ENCODE data around the gene ATXN1. TPM values are rescaled to one million over a fixed set of nuclear protein-coding genes. Genes with fewer than 3 reads are reported as not detected.

ATXN1 gene
- total and polyA plus RNA-seq, 2 of the 13 experiments (the other 11 are each of a cell fraction or from before 2014, with no cell fraction given): 20.7 to 39.5 TPM

- TF ChIP-seq TOE1 (CRISPR knock-in tag; IDR thresholded peaks at IDR 0.05): no peak
- TF ChIP-seq SIN3B (IDR thresholded peaks at IDR 0.05; ENCODE audit: low read length): no peak
- TF ChIP-seq PATZ1 (CRISPR knock-in tag; IDR thresholded peaks at IDR 0.05): peak; percentile 44; the same call in 1 of the 2 replicates
- peak; percentile 53; the same call in 1 of the 2 replicates for TF ChIP-seq ZMYM3 (CRISPR knock-in tag; IDR thresholded peaks at IDR 0.05)
- no peak for TF ChIP-seq KLF12 (CRISPR knock-in tag; IDR thresholded peaks at IDR 0.05; ENCODE audit: borderline replicate concordance)
- TF ChIP-seq ZKSCAN5 (CRISPR knock-in tag; IDR thresholded peaks at IDR 0.05): no peak
- TF ChIP-seq ZNF329 (CRISPR knock-in tag; IDR thresholded peaks at IDR 0.05; ENCODE audit: low read depth): no peak
- TF ChIP-seq ZBTB40 (IDR thresholded peaks at IDR 0.05): no peak
- TF ChIP-seq ZBTB40 (CRISPR knock-in tag; IDR thresholded peaks at IDR 0.05): no peak; the same call in 1 of the 2 replicates
- no peak for TF ChIP-seq ZNF264 (CRISPR knock-in tag; IDR thresholded peaks at IDR 0.05)
- no peak for TF ChIP-seq ZNF468 (CRISPR knock-in tag; IDR thresholded peaks at IDR 0.05)
- TF ChIP-seq ZNF710 (CRISPR knock-in tag; IDR thresholded peaks at IDR 0.05; ENCODE audit: borderline replicate concordance): 0 out of 2 replicates have a peak, but pooled peaks have one; percentile 63
- TF ChIP-seq MED1 (CRISPR knock-in tag; IDR thresholded peaks at IDR 0.05): peak; percentile 89
- TF ChIP-seq ZBTB20 (CRISPR knock-in tag; IDR thresholded peaks at IDR 0.05; ENCODE audit: borderline replicate concordance, low read depth): peak; percentile 94
Observed at GRCh38 chr6:16539086-16539931, 222.0 kb downstream of the ATXN1 start (continued).
